Bronchial epithelial cell (primary cell): ENCODE measurements around the gene DIPK1C. TPM values are rescaled to one million over a fixed set of nuclear protein-coding genes. Genes with fewer than 3 reads are reported as not detected.

Source experiments
- DNase-seq: peaks from one replicate; pipeline ENCODE4 v3.0.0-alpha.2; 2010; ENCODE audit warnings: low read depth
- FAIRE-seq: peaks from 2 replicates; lab custom pipeline; 2011; peaks lifted over from hg19 to GRCh38; lab: Jason Lieb, UNC
- H3K27me3 ChIP-seq: 2 replicates; pipeline ENCODE4 v1.5.1; 2011; ENCODE audit warnings: low read length; ENCODE audit not compliant: control insufficient read depth, insufficient read depth
- H3K36me3 ChIP-seq: 2 replicates; pipeline ENCODE4 v1.5.1; 2011; ENCODE audit warnings: low read length; ENCODE audit not compliant: control insufficient read depth, insufficient read depth
- H3K4me3 ChIP-seq: 2 replicates; pipeline ENCODE4 v1.5.1; 2011; ENCODE audit warnings: mild to moderate bottlenecking, low read depth, low read length, control low read depth
- CTCF ChIP-seq: IDR thresholded peaks from 2 replicates; pipeline ENCODE4 v1.5.1; 2011; ENCODE audit warnings: mild to moderate bottlenecking, moderate library complexity, low read length, control low read depth, inconsistent platforms; ENCODE audit not compliant: insufficient read depth, severe bottlenecking
- total RNA-seq: library from RNA; depleted of rRNA; stranded (reverse); fragments of >200 nt; gene quantifications from 2 replicates; pipeline ENCODE4 v1.2.1, GENCODE V29; 2014

DIPK1C gene
- total RNA-seq, 1 donor from 2014 or later, result not detected

GRCh38 chr18:74389171-74389927 is 67.8 kb downstream of the DIPK1C start:
- no peak overlapping the region for H3K4me3 ChIP-seq
- no peak for TF ChIP-seq CTCF
- FAIRE-seq (no peak), DNase-seq (no peak)
- no peaks in the 10 kb centered on the region for H3K36me3 ChIP-seq
- H3K27me3 ChIP-seq, result no peaks in the 10 kb centered on the region

- Histone ChIP-seq H3K27me3 (no peaks in the 10 kb centered on the region), H3K4me3 (no peak overlapping the region), H3K36me3 (no peaks in the 10 kb centered on the region)
- peak; percentile 7 for DNase-seq
- no peak for TF ChIP-seq CTCF
- no peak for FAIRE-seq
These were observed 68.9 kb downstream of the DIPK1C start for GRCh38 chr18:74388227-74388626.

GRCh38 chr18:74387383-74387782 is 69.7 kb downstream of the DIPK1C start:
- FAIRE-seq (no peak), DNase-seq (no peak)
- no peaks in the 10 kb centered on the region for H3K27me3 ChIP-seq

More at GRCh38 chr18:74387383-74387782, 69.7 kb downstream of the DIPK1C start:
- H3K36me3 ChIP-seq, result no peaks in the 10 kb centered on the region
- no peak overlapping the region for H3K4me3 ChIP-seq
- no peak for TF ChIP-seq CTCF

Other genes with a start within 250 kb of the DIPK1C start
- 53.2 and 66.3 TPM in 2 replicates for gene CYB5A, start 165.3 kb downstream of the DIPK1C start, total RNA-seq
- not detected in 2 replicates for gene C18orf63, start 141.5 kb downstream of the DIPK1C start, total RNA-seq
- 59.5 and 67.4 TPM in 2 replicates for gene CNDP2, start 39.1 kb upstream of the DIPK1C start, total RNA-seq
- gene CNDP1, start 77.2 kb upstream of the DIPK1C start, total RNA-seq, result not detected in 2 replicates
- gene ZNF407, start 140.6 kb upstream of the DIPK1C start, total RNA-seq, result 10.0 and 11.5 TPM in 2 replicates